Raji (cell line): ENCODE data around the gene ADPRS.
A peak's percentile ranks its signal among the peaks of the same experiment; 100 is the strongest.

Experiments used
- POLR2A ChIP-seq: IDR thresholded peaks from 2 replicates; pipeline ENCODE4 v1.6.1; 2011; ENCODE audit warnings: low read depth, low read length, control low read depth; ENCODE audit not compliant: insufficient read depth

The ADPRS gene

GRCh38 chr1:36088577-36089392 is at the start of gene ADPRS:
TSS of gene ADPRS (plus strand) at chr1:36088892. CDS start at chr1:36088905, 13 bp downstream.
- peak; percentile 99 for TF ChIP-seq POLR2A

- TF ChIP-seq POLR2A = no peak
Observed at GRCh38 chr1:36040238-36040637, 48.5 kb upstream of the ADPRS start.

GRCh38 chr1:36051821-36052220 is 36.9 kb upstream of the ADPRS start:
- TF ChIP-seq POLR2A = no peak

- TF ChIP-seq POLR2A = no peak
Observed at GRCh38 chr1:36053978-36054377, 34.7 kb upstream of the ADPRS start.

GRCh38 chr1:36055706-36056105 is 33.0 kb upstream of the ADPRS start:
- TF ChIP-seq POLR2A = no peak

GRCh38 chr1:36062315-36062714 is 26.4 kb upstream of the ADPRS start:
- no peak for TF ChIP-seq POLR2A

- TF ChIP-seq POLR2A = no peak
Observed at GRCh38 chr1:36067871-36068270, 20.8 kb upstream of the ADPRS start.

- TF ChIP-seq POLR2A = no peak
Observed at GRCh38 chr1:36068866-36069265, 19.8 kb upstream of the ADPRS start.

GRCh38 chr1:36070349-36070748 is 18.3 kb upstream of the ADPRS start:
- no peak for TF ChIP-seq POLR2A

- no peak for TF ChIP-seq POLR2A
Observed at GRCh38 chr1:36076979-36077573, 11.6 kb upstream of the ADPRS start.

GRCh38 chr1:36080236-36080635 is 8.5 kb upstream of the ADPRS start:
- TF ChIP-seq POLR2A = no peak

GRCh38 chr1:36080801-36081200 is 7.9 kb upstream of the ADPRS start:
- no peak for TF ChIP-seq POLR2A

- TF ChIP-seq POLR2A = no peak
Observed at GRCh38 chr1:36081926-36082485, 6.7 kb upstream of the ADPRS start.

GRCh38 chr1:36083219-36083618 is 5.5 kb upstream of the ADPRS start:
- TF ChIP-seq POLR2A = no peak

GRCh38 chr1:36083635-36084496 is 4.8 kb upstream of the ADPRS start, which contains the start of gene TEKT2:
TSS of gene TEKT2 (plus strand) at chr1:36084094. CDS start at chr1:36084922, 828 bp downstream.
- no peak for TF ChIP-seq POLR2A

- TF ChIP-seq POLR2A = no peak
Observed at GRCh38 chr1:36084497-36085115, 4.1 kb upstream of the ADPRS start.
